GOT3 (cell line): ENCODE data around the gene MT4.

Experiments used
- DNase-seq: peaks from one replicate; lab custom pipeline; 2025; ENCODE audit warnings: mixed read lengths; lab: John Stamatoyannopoulos, UW

Gene MT4

DNA sequence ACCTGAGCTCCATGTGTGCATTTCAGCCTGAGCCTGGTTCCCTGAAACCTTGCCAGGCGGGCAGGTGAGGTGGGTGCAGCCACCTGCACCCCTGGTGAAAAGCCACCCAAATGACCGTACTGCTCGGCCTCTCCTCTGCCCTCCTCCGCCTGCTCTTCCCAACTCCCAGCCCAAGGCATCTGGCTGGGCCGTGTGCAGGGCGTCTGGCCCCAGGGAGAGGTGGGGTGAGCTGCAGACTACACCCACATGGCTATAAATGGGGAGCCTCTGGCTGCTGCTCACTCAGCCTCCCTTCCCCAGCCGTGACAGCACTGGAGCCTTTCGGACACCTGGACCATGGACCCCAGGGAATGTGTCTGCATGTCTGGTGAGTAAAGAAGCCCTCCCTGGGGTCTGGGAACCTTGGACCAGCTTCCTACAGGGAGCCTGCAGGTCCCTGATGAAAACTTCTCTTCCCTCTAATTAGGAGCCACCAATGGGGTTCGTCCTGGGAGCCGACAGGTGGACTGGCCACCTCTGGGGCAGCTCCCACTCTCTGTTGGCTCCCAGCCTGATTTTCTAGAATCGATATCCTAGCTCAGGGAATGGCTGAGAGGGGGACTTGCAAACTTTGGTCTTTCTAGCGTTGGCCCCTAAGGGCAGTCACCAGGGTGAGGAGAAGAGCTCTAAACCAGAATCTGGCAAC, at the start of gene MT4:
TSS of gene MT4 (plus strand) at position 281 of the 685 bp plus-strand sequence. CDS start at position 337, 56 bp downstream.
- DNase-seq: no peak

DNA sequence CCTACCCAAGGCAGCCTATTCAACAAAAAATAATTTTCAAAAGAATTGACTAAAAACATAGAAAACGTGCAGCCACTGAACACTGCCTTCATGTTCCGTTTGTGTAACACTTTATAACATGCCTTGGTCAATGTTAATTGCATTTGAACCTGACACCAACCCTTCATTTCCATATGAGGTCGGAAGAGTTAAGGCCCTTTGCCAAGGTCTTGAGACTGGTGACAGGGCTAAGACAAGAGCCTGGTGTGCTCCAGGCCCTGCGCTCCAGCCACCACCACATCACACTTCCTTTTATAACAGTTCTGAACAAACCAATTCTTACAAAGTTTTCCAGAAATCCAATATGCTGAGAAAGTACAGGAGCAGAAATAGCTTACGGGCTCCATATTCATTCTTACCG, 49.2 kb upstream of the MT4 start:
- no peak for DNase-seq

DNA sequence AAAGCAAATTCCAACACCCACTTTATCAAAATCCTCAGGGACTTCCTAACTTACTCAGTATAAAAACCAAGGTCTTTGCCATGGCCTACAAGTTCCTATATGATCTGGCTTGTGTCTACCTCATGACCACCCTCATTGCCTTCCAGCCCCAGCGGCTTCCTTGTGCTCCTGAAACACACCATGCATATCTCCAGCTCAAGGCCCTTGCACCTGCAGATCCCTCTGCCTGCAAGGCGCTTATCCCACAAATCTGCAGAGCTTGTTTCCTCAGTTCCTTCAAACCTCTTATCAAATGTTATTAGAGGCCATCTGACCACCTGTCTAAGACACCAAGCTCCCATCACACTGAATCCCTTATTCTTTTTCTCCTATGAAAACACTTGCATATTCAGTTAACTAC, 47.7 kb upstream of the MT4 start:
- DNase-seq: no peak

DNA sequence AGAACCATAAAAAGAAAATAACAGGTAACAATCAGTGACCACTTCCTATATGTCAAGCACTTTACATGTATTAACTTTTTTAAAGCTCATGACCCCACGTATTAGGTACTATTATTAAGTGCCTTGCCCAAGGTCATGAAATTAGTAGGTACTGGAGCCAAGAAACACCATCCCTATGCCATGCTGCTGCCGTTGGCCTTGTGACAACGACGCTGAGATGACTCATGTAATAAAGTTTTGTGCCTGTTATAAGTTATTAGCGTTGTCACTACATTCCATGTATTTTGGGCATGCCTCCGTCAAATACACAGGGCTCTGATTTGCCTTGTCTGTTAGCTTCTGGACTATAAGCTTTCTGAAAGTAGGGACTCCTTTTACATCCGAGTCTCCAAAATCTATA, 46.4 kb upstream of the MT4 start:
- DNase-seq: no peak

DNA sequence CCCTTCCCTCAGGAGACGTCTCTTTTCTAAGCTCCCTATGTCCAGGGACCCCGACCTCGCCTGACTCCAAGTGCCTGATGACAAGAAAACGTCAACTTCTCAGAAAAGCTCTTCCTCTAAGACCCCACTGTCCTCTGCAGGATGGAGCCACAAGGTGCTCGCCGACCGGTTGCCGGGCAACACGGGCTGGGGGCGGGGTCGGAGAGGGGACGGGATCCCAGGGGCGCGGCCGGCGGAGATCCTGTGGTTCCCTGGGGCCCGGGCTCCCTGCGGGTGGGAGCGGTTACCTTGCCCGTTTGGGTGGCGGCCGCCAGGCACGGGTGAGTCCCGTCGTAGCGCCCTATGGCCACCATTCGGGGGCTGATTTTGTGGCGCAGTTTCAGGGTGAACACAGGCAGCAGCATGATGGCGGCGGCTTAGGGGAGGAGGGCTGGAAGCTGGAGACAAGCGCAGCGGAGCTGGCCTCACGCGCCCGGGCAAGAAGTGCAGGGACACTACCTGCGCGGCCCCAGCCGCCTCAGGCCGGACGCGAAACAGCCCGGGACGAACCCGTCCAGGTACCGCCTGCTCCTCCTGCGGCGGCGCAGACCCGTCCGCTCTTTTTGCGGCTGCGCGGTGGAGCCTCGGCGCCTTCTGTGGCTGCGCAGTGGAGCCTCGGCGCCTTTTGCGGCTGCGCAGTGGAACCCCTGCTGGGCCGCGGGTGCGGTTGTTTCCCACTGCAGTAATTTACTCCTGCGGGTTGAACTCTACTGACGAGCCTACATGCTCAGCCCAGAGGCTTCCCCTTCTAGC, 45.2 kb upstream of the MT4 start, which contains the start of gene BBS2:
TSS of gene BBS2 (minus strand) at position 566 of the 792 bp plus-strand sequence. CDS start at position 404, 162 bp downstream.
- peak; percentile 69 for DNase-seq

DNA sequence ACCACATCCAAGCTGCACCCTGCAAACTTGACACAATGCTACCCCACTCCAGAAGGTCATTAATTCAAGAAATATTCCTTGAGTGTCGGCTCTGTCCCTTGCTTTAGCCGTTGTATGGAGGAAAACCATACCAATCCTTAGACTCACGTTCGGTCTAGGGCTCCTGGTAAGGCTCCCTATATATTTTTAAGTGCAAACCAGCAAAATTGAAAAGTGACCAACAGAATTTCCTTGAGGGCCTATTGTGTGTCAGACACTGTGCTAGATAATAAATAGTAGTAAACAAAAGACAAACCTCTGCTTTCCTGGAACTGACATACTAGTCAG, 44.7 kb upstream of the MT4 start:
- no peak for DNase-seq

DNA sequence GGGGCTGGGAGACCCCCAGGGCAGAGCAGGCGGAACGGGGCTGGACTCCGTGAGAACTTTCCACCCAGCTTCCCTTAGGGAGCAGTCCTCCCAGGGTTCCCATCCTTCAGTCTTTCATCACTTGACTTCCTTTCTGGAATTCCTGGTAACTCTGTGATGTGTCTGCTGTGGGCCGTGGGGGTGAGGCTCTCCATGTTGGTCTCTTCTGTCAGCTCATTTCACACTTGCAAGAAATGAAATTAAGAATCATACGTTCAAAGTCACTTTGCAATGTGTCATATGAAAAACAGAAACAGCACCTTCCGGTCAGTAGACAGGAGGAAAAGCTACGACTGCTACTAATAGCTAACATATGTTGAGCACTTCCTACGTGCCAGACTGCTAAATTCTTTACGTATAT, 39.6 kb upstream of the MT4 start:
- DNase-seq: no peak

DNA sequence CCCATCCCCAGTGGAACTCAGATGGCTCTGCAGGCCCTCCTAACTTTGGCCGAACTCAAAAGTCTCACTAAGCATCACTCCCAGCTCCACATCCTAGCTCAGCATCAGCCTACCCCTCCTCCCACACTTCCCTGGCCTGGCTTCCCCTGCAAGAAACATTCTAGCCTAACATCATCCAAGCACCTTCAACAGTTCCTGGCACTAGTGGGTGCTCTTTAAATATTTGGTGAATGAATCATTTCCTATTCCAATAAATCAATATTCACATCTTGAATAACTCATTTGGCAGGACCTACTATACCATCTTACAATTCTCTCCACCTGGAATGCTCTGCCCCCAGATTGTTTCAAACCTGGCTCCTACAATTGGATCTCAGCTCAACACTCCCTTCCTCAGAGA, 34.0 kb upstream of the MT4 start:
- DNase-seq: no peak

DNA sequence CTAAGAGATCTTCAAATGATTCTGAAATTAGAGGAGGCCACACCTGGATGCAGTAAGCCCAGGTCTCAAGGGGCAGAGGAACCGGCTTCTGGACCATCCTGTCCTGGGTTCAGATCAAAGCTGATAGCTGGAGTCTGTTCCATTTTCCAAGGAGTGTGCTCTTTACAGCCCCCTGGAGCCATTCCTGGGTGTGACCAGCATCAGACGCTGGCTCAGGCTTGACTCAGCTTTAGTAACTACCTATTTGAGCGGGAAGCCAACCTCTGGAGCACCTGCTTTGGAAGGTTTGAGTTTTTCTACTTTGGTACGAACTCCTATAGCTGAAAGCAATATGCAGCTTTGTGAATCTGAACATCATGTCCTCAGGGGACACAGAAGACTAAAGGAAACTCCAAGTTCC, 32.2 kb upstream of the MT4 start:
- no peak for DNase-seq

DNA sequence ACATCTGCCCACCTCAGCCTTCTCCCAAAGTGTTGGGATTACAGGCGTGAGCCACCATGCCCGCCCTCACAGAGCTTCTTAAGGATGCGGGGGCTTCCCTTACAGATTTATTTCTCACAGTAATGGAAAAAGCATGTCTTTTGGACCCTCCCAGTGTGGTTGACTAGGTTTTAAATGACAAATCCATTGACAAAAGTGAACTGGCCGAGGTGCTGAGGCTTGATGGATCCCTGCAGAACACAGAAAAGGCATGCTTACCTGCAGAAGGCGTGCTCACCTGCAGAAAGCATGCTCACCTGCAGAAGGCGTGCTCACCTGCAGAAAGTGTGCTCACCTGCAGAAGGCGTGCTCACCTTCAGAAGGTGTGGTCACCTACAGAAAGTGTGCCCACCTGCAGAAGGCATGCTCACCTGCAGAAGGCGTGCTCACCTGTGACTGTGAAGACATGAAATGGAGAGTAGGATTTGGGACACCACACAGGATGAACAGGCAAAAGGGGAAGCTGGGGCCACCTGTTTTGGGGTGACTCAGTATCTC, 30.0 kb upstream of the MT4 start:
- no peak for DNase-seq

DNA sequence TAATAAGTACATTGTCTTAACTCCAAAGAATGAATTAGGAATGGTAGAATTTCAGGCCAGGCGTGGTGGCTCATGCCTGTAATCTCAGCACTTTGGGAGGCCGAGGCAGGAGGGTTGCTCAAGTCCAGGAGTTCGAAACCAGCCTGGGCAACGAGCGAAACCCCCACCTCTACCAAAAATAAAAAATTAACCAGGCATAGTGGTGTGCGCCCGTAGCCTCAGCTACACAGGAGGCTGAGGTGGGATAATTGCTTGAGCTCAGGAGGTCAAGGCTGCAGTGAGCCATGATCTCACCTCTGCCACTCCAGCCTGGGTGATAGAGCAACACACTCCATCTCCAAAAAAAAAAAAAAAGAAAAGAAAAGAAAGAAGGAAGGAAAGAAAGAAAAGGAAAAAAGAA, 26.5 kb upstream of the MT4 start:
- no peak for DNase-seq

DNA sequence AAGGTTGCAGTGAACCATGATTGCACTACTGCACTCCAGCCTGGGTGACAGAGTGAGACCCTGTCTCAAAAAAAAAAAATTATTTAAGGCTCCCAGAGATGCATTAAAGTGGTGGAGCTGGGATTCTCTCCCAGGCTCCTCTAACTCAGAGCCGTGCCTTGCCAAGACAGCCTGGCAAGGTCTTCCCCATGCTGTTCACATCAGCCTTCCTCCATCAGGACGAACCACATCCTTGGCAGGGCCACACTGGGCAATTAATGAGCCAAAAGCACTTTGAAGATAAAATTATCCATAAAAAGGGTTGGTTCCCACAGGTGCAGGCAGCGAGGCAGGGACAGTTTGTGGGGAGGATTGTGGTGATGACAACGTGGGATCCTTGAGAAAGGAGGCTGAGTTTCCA, 25.2 kb upstream of the MT4 start:
- no peak for DNase-seq

DNA sequence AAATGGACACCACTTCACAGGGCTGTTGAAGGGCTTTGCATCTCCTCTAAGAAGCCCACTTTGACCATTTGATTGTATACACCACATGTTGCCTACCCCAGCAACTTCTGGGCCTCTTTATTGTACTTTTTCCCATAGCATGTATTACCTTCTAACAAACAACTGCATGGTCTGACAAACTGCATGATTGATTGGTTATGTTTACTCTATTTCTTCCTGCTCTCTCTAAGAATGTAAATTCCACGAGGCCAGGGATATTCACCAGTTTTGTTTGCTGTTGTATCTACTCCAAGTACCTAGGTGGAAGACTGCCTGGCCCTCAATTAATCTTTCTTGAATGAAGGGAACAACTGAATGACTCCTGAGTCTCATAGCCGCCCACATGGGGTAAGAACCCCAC, 22.8 kb upstream of the MT4 start:
- DNase-seq: no peak

DNA sequence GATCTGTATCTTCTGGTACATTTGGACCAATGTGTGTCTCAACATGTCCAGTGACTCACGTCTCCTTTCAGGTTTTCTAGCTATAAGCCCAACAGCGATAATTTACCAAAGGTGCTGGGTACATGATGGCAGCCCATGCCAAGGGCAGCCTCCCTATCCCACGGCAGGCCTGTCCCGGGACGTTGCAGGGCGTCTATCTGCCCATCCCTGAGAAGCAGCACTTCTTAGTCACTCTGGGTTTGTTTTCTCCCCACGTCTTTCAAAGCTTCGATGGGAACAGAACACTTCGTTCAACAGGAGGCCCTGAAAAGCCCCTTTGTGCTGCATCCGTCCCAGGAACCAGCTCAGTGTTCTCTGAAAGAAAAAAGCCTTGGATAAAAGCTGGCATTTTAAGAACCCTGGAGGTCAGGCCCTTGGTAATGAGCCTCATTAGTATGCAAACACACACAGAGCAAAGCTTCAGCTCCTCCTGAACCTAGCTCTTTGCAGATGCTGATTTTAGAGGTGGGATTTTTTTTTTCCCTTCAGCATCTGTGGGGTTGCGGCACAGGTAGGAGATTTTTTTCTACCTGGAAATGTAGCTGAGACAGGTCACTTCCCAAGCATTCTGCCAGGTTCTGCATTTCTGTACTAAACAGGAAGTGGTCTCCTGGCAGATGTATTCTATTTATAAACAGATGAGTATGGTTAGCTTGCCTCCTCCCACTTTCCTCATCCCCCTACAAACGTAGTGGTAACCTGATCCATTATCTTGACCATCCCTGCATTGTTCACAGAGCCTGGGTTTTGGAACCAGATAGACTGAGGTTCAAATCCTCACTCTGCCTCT, 17.5 kb upstream of the MT4 start:
- no peak for DNase-seq

DNA sequence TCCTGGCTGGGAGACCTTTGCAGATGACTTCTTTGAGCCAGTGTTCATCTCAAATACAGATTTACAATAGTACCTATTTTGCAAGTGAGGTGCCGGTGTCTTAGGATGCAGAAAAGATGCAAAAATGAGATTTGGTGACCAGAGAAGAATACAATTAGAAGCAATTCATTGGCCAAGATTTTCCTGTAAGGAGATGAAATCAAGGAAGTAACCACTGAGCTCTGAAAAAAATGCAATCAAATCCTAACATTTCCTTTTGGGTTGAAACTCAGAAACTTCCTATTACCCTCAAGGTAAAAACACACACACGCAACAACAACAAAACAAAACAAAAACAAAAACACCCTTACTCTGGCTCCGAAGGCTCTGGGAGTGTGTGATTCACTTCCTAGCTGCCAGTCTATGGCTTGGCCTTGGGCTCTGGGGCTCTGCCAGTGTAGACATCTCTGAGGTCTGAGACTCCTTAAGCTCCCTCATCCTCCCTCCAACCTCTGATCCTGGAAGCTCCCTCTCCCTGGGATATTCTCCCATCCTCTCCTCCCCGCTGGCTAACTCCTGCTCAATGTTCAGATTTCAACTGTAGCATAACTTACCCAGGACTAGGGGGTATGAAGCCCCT, 16.8 kb upstream of the MT4 start:
- DNase-seq: no peak

DNA sequence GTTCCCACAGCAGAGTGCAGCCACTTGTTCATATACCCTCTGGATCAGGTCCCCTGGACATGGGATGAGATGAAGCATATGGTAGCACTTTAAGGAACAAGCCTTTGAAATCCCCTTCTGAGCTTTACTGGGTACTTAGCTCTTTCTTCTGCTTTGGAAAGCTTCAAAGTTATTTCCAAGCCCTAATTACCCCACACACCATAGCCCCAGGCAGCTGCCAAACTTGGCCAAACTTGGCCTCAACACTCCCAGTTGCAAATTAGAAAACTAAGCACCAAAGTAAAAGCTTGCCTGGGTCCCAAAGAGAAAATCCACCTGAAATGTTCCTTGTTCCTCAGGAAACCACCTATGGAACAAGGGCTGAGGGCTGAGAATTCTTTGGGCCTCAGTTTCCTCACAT, 15.7 kb upstream of the MT4 start:
- no peak for DNase-seq

DNA sequence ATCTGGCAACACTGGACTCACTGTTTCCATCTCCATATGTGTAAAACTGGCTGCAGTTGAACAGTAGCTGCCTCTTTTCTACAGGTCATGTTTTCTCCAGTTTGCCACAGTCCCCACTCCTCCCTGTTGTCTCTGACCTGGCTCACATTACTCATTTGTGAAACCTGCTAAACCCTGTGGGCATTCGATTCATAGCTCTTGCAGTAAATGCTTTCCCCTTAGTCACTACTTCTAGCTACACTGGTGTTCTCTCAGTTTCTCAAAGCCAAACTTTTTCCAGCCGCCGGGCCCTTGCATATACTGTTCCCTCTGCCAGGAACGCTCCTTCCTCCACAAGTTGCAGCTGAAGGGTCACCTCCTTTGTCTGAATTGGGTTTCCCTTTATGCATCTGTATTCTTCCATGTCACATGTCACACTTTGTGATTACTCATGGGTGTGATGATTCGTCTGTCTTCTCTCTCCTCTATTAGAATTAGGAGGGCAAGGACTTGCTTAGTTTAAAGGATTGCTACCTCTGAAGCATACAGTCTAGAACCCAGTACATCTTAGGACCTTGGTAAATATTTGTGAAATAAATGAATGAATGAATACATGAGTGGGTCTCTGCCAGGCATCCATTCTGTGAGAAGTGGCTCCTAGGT, 15.0 kb upstream of the MT4 start:
- DNase-seq: no peak

DNA sequence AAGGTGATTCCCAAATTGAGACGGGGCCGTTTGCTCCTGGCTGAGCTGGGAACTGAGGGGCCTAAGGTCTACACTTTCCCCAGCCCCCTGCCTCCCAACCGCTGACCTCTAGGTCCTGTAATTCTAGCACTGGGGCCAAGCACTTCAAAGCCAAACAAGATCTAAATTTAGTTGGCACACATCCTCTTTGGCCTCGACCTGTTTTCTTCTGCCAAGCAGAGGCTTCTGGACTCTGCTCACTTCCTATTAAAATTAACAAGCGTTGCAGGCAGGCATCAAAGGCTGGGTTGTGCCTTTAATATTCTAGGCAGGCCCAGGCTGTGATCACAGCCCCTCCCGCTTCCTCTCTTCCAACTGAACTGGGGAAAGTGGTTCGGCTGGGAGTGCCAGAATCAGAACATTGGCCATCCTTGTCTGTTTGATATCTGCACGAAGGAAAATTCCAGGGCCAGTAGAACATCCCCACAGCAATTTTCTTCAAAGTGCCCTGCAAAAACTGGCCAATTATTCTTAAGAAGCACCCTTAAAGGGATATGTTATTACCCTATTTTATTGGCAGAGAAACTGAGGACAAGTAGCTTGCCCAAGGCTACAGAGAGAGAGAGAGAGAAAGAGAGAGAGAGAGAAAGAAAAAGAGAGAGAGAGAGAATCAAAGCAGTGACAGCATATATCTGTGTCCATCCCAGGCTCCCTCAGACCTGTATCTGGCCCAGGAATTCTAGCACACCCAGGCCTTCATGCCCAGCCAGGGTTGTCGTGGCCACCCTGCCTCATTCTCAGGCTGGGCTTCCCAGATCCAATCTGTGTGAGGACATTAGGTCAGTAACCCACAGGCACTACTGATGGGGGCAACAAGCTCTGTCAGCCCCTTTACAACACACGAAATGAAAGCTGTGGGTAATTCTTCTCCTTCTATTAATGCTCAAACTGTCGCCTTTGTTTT, 12.8 kb upstream of the MT4 start:
- DNase-seq: no peak

DNA sequence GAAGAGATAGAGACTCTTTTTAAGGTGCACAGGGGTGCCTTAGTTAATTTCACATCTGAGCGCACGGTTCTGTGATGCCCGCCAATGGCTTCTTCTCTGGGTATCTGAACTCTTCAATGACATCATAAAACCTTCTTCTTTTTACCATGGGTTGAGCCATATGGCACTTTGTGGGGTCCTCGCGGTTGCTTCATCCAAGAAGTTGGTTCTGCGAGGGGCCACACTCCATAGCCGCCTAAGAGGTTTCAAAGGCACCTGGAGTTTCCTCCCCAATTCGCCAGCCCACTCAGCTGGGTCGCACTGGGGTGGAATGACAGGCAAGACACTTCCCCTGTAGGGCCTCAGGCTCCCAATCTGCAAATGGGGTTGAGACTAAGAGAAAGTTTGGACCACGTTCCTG, 10.4 kb upstream of the MT4 start:
- DNase-seq: no peak

DNA sequence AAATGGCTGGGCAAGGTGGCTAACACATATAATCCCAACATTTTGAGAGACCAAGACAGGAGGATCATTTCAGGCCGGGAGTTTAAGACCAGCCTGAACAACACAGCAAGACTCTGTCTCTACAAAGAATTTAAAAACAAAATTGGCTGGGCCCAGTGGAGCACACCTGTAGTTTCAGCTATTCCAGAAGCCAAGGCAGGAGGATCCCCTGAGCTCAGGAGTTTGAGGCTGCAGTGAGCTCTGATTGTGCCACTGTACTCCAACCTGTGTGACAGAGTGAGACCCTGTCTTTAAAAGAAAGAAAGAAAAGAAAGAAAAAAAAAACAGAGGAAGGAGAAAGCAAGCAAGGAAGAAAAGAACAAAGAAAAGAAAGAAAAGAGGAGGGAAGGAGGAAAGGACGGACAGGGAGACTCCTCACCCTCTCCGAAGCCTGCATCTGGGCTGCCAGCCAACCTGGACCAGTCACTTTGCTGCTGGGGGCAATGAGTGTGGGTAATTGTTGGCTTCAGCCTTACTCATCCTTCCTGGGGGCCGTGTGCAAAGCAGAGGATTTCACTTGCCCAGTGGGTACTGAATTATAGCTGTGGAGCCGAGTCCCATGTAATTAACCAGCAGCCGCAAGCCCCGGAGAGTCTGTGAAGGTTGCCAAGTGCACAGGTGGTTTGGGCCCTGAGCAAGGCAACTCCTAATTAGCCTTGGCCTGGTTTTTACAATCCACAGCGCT, 6.7 kb upstream of the MT4 start:
- DNase-seq: no peak
